HepG2 (cell line): ENCODE measurements around the gene CCDC88C. TPM values are rescaled to one million over a fixed set of nuclear protein-coding genes. Genes with fewer than 3 reads are reported as not detected.

ENCODE experiments used
- HMG20A ChIP-seq: IDR thresholded peaks from 2 replicates; pipeline ENCODE4 v1.6.1; 2016; ENCODE audit warnings: borderline replicate concordance
- IKZF1 ChIP-seq: fragments of 450-650 bp; IDR thresholded peaks from 2 replicates; pipeline ENCODE4 v1.7.1; 2016
- LCORL ChIP-seq, 2 experiments: fragments of 450-650 bp in 1 of 2; sonication (generic) in 1 of 2; formaldehyde crosslinking in 1 of 2; IDR thresholded peaks; 2 replicates each; pipeline versions ENCODE4 v1.5.0 to v1.6.1; 2017 to 2020; ENCODE audit warnings: antibody characterized with exemption in 1 of 2, missing genetic modification reagents in 1 of 2
- MIER3 ChIP-seq: IDR thresholded peaks from 2 replicates; pipeline ENCODE4 v1.6.1; 2016; ENCODE audit warnings: missing compliant biosample characterization, borderline replicate concordance
- REPIN1 ChIP-seq: sonication (generic); formaldehyde crosslinking; IDR thresholded peaks from 2 replicates; pipeline ENCODE4 v1.8.0; 2022; ENCODE audit warnings: missing genetic modification reagents, low read depth, mild to moderate bottlenecking, borderline replicate concordance
- XRCC5 ChIP-seq: fragments of 200-400 bp; formaldehyde crosslinking; optimal IDR thresholded peaks from 2 replicates; pipeline ENCODE3; 2017; ENCODE audit warnings: mild to moderate bottlenecking, low read length
- ZNF629 ChIP-seq: sonication (generic); formaldehyde crosslinking; conservative IDR thresholded peaks from 2 replicates; pipeline ENCODE4 v1.5.0; 2020; ENCODE audit warnings: missing genetic modification reagents
- ZNF747 ChIP-seq: sonication (generic); formaldehyde crosslinking; IDR thresholded peaks from 2 replicates; pipeline ENCODE4 v1.8.1; 2023; ENCODE audit warnings: missing genetic modification reagents, mild to moderate bottlenecking, borderline replicate concordance
- ZNF761 ChIP-seq: sonication (generic); formaldehyde crosslinking; conservative IDR thresholded peaks from 2 replicates; pipeline ENCODE4 v1.4.0; 2020; ENCODE audit warnings: mild to moderate bottlenecking, missing genetic modification reagents
- polyA plus RNA-seq, 8 experiments: library from polyadenylated mRNA; depleted of rRNA in 3 of 8; stranded (reverse) in 7 of 8; unstranded in 1 of 8; fragments of >200 nt; fragmentation: Illumina TruSeq in 4 of 8; extraction: Trizol in 4 of 8; gene quantifications; 2 replicates each; pipeline versions ENCODE4 v1.2.1 to v1.2.3, GENCODE V29; 2011 to 2016; ENCODE audit warnings: low read depth in 4 of 8, missing spikeins in 1 of 8, mixed read lengths in 1 of 8; ENCODE audit not compliant: insufficient read depth in 1 of 8
- total RNA-seq, 5 experiments: library from RNA; depleted of rRNA; stranded (reverse); fragments of >200 nt; fragmentation: Illumina TruSeq; extraction: Trizol; gene quantifications; 2 replicates each; pipeline ENCODE4 v1.2.3, GENCODE V29; 2016; ENCODE audit warnings: low read depth in 1 of 5
- TF ChIP-seq, protein P1 (sequence below): sonication (generic); IDR thresholded peaks from 2 replicates; pipeline ENCODE4 v1.6.1; 2016; ENCODE audit warnings: low read depth, borderline replicate concordance
- TF ChIP-seq, protein P2 (sequence below): sonication (generic); formaldehyde crosslinking; conservative IDR thresholded peaks from 2 replicates; pipeline ENCODE4 v1.8.0; 2022; ENCODE audit warnings: missing genetic modification reagents
- TF ChIP-seq, protein P3 (sequence below): sonication (generic); formaldehyde crosslinking; IDR thresholded peaks from 2 replicates; pipeline ENCODE4 v1.4.0; 2020; ENCODE audit warnings: mild to moderate bottlenecking, missing genetic modification reagents
- TF ChIP-seq, protein P4 (sequence below): sonication (generic); formaldehyde crosslinking; IDR thresholded peaks from 2 replicates; pipeline ENCODE4 v1.4.0; 2020; ENCODE audit warnings: mild to moderate bottlenecking, missing genetic modification reagents
- TF ChIP-seq, protein P5 (sequence below): sonication (generic); formaldehyde crosslinking; IDR thresholded peaks from 2 replicates; pipeline ENCODE4 v1.4.0; 2020; ENCODE audit warnings: missing genetic modification reagents
- TF ChIP-seq, protein P6 (sequence below): sonication (generic); formaldehyde crosslinking; IDR thresholded peaks from 2 replicates; pipeline ENCODE4 v1.4.0; 2020; ENCODE audit warnings: missing genetic modification reagents, mild to moderate bottlenecking, borderline replicate concordance
- TF ChIP-seq, protein P7 (sequence below): IDR thresholded peaks from 2 replicates; pipeline ENCODE4 v1.6.1; 2016; ENCODE audit warnings: missing compliant biosample characterization, missing genetic modification reagents, borderline replicate concordance

Gene CCDC88C
- total and polyA plus RNA-seq, 2 of the 13 experiments (the other 11 are each of a cell fraction or from before 2014, with no cell fraction given): 3.6 to 11.7 TPM

DNA sequence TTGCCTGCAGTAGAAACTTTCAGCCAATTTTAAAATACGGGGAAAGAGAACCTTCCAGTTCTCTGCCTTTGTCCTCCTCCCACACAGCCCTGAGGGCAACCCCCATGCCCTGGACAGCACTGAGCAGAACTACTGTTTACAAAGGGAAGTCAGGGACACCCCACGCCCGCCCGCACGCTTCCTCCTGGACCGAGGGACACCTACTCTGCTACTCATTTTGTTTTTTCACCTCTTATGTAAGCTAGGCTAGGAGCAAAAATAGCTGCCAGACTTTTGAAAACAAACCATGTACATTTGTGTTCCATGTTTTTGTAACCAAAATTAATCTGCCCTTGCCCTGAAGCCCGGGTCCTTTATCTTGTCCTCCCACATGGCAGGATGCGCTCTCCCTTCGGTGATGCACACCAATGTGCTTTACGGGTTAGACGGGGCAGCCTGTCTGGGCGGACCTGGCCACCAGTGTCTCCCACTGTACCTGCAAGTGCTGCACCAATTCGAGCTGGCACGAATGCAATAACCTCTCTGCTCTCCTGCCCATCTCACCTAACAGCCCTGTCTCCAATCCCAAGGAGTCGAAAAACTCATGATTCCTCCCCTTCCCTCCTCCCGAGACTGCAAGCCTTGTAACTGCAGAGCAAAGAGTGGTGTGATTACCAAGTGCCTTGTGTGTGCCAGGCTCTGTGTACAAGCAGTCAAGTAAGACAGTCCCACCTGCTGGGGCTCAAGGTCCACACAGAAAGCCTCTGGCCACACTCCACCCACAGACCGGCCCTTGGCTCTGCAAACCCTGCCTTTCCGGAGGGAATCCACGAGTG is 85.2 kb downstream of the CCDC88C start (continued):
- TF ChIP-seq REPIN1 (no peak), LCORL (IDR thresholded peaks at IDR 0.05) (no peak), LCORL (CRISPR knock-in tag; IDR thresholded peaks at IDR 0.05) (no peak), ZNF629 (CRISPR knock-in tag) (no peak), MIER3 (CRISPR knock-in tag) (no peak), XRCC5 (peak; percentile 56), ZNF747 (CRISPR knock-in tag) (no peak), ZNF761 (CRISPR knock-in tag) (no peak), HMG20A (no peak), IKZF1 (no peak)
- TF ChIP-seq, protein P1, sequence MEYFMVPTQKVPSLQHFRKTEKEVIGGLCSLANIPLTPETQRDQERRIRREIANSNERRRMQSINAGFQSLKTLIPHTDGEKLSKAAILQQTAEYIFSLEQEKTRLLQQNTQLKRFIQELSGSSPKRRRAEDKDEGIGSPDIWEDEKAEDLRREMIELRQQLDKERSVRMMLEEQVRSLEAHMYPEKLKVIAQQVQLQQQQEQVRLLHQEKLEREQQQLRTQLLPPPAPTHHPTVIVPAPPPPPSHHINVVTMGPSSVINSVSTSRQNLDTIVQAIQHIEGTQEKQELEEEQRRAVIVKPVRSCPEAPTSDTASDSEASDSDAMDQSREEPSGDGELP: peak; percentile 23; the same call in 1 of the 2 replicates
- TF ChIP-seq, protein P2, sequence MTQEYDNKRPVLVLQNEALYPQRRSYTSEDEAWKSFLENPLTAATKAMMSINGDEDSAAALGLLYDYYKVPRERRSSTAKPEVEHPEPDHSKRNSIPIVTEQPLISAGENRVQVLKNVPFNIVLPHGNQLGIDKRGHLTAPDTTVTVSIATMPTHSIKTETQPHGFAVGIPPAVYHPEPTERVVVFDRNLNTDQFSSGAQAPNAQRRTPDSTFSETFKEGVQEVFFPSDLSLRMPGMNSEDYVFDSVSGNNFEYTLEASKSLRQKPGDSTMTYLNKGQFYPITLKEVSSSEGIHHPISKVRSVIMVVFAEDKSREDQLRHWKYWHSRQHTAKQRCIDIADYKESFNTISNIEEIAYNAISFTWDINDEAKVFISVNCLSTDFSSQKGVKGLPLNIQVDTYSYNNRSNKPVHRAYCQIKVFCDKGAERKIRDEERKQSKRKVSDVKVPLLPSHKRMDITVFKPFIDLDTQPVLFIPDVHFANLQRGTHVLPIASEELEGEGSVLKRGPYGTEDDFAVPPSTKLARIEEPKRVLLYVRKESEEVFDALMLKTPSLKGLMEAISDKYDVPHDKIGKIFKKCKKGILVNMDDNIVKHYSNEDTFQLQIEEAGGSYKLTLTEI: no peak
- TF ChIP-seq, protein P3, sequence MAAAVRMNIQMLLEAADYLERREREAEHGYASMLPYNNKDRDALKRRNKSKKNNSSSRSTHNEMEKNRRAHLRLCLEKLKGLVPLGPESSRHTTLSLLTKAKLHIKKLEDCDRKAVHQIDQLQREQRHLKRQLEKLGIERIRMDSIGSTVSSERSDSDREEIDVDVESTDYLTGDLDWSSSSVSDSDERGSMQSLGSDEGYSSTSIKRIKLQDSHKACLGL: no peak
- TF ChIP-seq, protein P4, sequence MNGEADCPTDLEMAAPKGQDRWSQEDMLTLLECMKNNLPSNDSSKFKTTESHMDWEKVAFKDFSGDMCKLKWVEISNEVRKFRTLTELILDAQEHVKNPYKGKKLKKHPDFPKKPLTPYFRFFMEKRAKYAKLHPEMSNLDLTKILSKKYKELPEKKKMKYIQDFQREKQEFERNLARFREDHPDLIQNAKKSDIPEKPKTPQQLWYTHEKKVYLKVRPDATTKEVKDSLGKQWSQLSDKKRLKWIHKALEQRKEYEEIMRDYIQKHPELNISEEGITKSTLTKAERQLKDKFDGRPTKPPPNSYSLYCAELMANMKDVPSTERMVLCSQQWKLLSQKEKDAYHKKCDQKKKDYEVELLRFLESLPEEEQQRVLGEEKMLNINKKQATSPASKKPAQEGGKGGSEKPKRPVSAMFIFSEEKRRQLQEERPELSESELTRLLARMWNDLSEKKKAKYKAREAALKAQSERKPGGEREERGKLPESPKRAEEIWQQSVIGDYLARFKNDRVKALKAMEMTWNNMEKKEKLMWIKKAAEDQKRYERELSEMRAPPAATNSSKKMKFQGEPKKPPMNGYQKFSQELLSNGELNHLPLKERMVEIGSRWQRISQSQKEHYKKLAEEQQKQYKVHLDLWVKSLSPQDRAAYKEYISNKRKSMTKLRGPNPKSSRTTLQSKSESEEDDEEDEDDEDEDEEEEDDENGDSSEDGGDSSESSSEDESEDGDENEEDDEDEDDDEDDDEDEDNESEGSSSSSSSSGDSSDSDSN: no peak
- TF ChIP-seq, protein P5, sequence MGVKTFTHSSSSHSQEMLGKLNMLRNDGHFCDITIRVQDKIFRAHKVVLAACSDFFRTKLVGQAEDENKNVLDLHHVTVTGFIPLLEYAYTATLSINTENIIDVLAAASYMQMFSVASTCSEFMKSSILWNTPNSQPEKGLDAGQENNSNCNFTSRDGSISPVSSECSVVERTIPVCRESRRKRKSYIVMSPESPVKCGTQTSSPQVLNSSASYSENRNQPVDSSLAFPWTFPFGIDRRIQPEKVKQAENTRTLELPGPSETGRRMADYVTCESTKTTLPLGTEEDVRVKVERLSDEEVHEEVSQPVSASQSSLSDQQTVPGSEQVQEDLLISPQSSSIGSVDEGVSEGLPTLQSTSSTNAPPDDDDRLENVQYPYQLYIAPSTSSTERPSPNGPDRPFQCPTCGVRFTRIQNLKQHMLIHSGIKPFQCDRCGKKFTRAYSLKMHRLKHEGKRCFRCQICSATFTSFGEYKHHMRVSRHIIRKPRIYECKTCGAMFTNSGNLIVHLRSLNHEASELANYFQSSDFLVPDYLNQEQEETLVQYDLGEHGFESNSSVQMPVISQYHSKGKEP (CRISPR knock-in tag): no peak
- TF ChIP-seq, protein P6, sequence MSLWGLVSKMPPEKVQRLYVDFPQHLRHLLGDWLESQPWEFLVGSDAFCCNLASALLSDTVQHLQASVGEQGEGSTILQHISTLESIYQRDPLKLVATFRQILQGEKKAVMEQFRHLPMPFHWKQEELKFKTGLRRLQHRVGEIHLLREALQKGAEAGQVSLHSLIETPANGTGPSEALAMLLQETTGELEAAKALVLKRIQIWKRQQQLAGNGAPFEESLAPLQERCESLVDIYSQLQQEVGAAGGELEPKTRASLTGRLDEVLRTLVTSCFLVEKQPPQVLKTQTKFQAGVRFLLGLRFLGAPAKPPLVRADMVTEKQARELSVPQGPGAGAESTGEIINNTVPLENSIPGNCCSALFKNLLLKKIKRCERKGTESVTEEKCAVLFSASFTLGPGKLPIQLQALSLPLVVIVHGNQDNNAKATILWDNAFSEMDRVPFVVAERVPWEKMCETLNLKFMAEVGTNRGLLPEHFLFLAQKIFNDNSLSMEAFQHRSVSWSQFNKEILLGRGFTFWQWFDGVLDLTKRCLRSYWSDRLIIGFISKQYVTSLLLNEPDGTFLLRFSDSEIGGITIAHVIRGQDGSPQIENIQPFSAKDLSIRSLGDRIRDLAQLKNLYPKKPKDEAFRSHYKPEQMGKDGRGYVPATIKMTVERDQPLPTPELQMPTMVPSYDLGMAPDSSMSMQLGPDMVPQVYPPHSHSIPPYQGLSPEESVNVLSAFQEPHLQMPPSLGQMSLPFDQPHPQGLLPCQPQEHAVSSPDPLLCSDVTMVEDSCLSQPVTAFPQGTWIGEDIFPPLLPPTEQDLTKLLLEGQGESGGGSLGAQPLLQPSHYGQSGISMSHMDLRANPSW (CRISPR knock-in tag): no peak
- TF ChIP-seq, protein P7, sequence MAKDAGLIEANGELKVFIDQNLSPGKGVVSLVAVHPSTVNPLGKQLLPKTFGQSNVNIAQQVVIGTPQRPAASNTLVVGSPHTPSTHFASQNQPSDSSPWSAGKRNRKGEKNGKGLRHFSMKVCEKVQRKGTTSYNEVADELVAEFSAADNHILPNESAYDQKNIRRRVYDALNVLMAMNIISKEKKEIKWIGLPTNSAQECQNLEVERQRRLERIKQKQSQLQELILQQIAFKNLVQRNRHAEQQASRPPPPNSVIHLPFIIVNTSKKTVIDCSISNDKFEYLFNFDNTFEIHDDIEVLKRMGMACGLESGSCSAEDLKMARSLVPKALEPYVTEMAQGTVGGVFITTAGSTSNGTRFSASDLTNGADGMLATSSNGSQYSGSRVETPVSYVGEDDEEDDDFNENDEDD: no peak
